ENCODE results near the gene PPP1R14D. TPM values are rescaled to one million over a fixed set of nuclear protein-coding genes. Genes with fewer than 3 reads are reported as not detected.

PPP1R14D gene
- total RNA-seq, 2 experiments from 2014 or later = not detected

- ChIA-PET CTCF (ENCODE audit: unreplicated experiment) (no interaction called here), POLR2A (no interaction called here)
- Histone ChIP-seq H4K20me1 (ENCODE audit: insufficient read depth, low read length) (no peaks in the 10 kb centered on the region), H3K79me2 (ENCODE audit: insufficient read depth, low read depth, low read length) (no peaks in the 10 kb centered on the region), H2AFZ (ENCODE audit: low read length) (no peak overlapping the region), H3K4me3 (ENCODE audit: low read depth, low read length, poor library complexity, severe bottlenecking) (no peak overlapping the region), H3K36me3 (ENCODE audit: insufficient read depth, low read length) (no peaks in the 10 kb centered on the region), H3K4me2 (ENCODE audit: low read length) (no peak overlapping the region), H3K9me3 (ENCODE audit: low read length) (no peaks in the 10 kb centered on the region), H3K4me1 (ENCODE audit: insufficient read depth, low read length, poor library complexity, severe bottlenecking) (no peaks in the 10 kb centered on the region), H3K27ac (ENCODE audit: low read depth, low read length, poor library complexity, severe bottlenecking) (no peak overlapping the region), H3K9me2 (ENCODE audit: insufficient read depth, low read length) (no peaks in the 10 kb centered on the region)
- TF ChIP-seq EZH2phosphoT487 (IDR thresholded peaks at IDR 0.05; ENCODE audit: borderline replicate concordance, low read depth, low read length) = no peak
- no peak for TF ChIP-seq CTCF (conservative IDR thresholded peaks at IDR 0.05; ENCODE audit: low read length)
- BruUV-seq (replicated peaks) = no TSS peak
- intact Hi-C loops (cut with micrococcal nuclease; ENCODE audit: unreplicated experiment) = no loop called here
- DNase-seq (ENCODE audit: low spot score) = no peak
These were observed 4.8 kb downstream of the PPP1R14D start for GRCh38 chr15:40823572-40824343.

- Histone ChIP-seq H3K79me2 (ENCODE audit: insufficient read depth, low read depth, low read length) (no peaks in the 10 kb centered on the region), H2AFZ (ENCODE audit: low read length) (no peak overlapping the region), H3K4me3 (ENCODE audit: low read depth, low read length, poor library complexity, severe bottlenecking) (no peak overlapping the region), H3K9me3 (ENCODE audit: low read length) (no peaks in the 10 kb centered on the region), H3K36me3 (ENCODE audit: insufficient read depth, low read length) (no peaks in the 10 kb centered on the region), H3K4me2 (ENCODE audit: low read length) (no peak overlapping the region), H3K27ac (ENCODE audit: low read depth, low read length, poor library complexity, severe bottlenecking) (no peak overlapping the region), H3K9me2 (ENCODE audit: insufficient read depth, low read length) (no peaks in the 10 kb centered on the region), H3K4me1 (ENCODE audit: insufficient read depth, low read length, poor library complexity, severe bottlenecking) (no peaks in the 10 kb centered on the region), H4K20me1 (ENCODE audit: insufficient read depth, low read length) (no peaks in the 10 kb centered on the region)
- TF ChIP-seq CTCF (conservative IDR thresholded peaks at IDR 0.05; ENCODE audit: low read length) (no peak), EZH2phosphoT487 (IDR thresholded peaks at IDR 0.05; ENCODE audit: borderline replicate concordance, low read depth, low read length) (no peak)
- no peak for DNase-seq (ENCODE audit: low spot score)
- intact Hi-C loops (cut with micrococcal nuclease; ENCODE audit: unreplicated experiment) = no loop called here
- POLR2A ChIA-PET = no interaction called here
- BruUV-seq (replicated peaks) = no TSS peak
- CTCF ChIA-PET (ENCODE audit: unreplicated experiment) = no interaction called here
These were observed 7.3 kb downstream of the PPP1R14D start for GRCh38 chr15:40821195-40821594.

- no TSS peak for BruUV-seq (replicated peaks)
- ChIA-PET CTCF (ENCODE audit: unreplicated experiment) (no interaction called here), POLR2A (interaction anchor here (0.6 kb wide), 1 partner anchor 18 kb away, joined by 3 read pairs; no protein-coding TSS in a partner anchor)
- no peak overlapping the region for H2AFZ ChIP-seq (ENCODE audit: low read length)
- intact Hi-C loops (cut with micrococcal nuclease; ENCODE audit: unreplicated experiment) = no loop called here
- no peaks in the 10 kb centered on the region for H3K9me3 ChIP-seq (ENCODE audit: low read length)
- H3K36me3 ChIP-seq (ENCODE audit: insufficient read depth, low read length) = no peaks in the 10 kb centered on the region
- no peaks in the 10 kb centered on the region for H3K79me2 ChIP-seq (ENCODE audit: insufficient read depth, low read depth, low read length)
- H3K27ac ChIP-seq (ENCODE audit: low read depth, low read length, poor library complexity, severe bottlenecking) = no peak overlapping the region
- no peaks in the 10 kb centered on the region for H3K4me1 ChIP-seq (ENCODE audit: insufficient read depth, low read length, poor library complexity, severe bottlenecking)
- no peak overlapping the region for H3K4me3 ChIP-seq (ENCODE audit: low read depth, low read length, poor library complexity, severe bottlenecking)
- DNase-seq (ENCODE audit: low spot score) = no peak
- H4K20me1 ChIP-seq (ENCODE audit: insufficient read depth, low read length) = no peaks in the 10 kb centered on the region
- no peaks in the 10 kb centered on the region for H3K9me2 ChIP-seq (ENCODE audit: insufficient read depth, low read length)
- TF ChIP-seq EZH2phosphoT487 (IDR thresholded peaks at IDR 0.05; ENCODE audit: borderline replicate concordance, low read depth, low read length) (no peak), CTCF (conservative IDR thresholded peaks at IDR 0.05; ENCODE audit: low read length) (no peak)
- H3K4me2 ChIP-seq (ENCODE audit: low read length) = no peak overlapping the region
These were observed 9.5 kb downstream of the PPP1R14D start for GRCh38 chr15:40819048-40819447.

Measured in OCI-LY7 (cell line).